HCT116 (cell line): ENCODE data around the gene CSRP1.

Experiments
- EZH2phosphoT487 ChIP-seq: fragments of 200-600 bp; IDR thresholded peaks from 2 replicates; pipeline ENCODE4 v1.6.1; 2018; ENCODE audit warnings: antibody characterized with exemption, borderline replicate concordance
- POLR2A ChIP-seq: IDR thresholded peaks from 2 replicates; pipeline ENCODE4 v1.7.0; 2011; ENCODE audit warnings: borderline replicate concordance; ENCODE audit not compliant: insufficient read depth, insufficient read length; ENCODE audit errors: extremely low read depth
- SRF ChIP-seq: IDR thresholded peaks from 2 replicates; pipeline ENCODE4 v1.6.1; 2012; ENCODE audit warnings: low read depth
- TF ChIP-seq, protein P1 (sequence below), 3 experiments: fragments of 200-600 bp in 1 of 3; sonication (generic) in 1 of 3; IDR thresholded peaks in 2 of 3; conservative IDR thresholded peaks in 1 of 3; 2 replicates each; pipeline ENCODE4 v1.5.1; 2012 to 2017; ENCODE audit warnings: low read depth in 2 of 3, low read length in 2 of 3, antibody characterized with exemption in 1 of 3, borderline replicate concordance in 1 of 3, control low read depth in 1 of 3, mild to moderate bottlenecking in 1 of 3, mixed read lengths in 1 of 3, mixed run types in 1 of 3, moderate library complexity in 1 of 3; ENCODE audit not compliant: insufficient read depth in 1 of 3
- TF ChIP-seq, protein P2 (sequence below): IDR thresholded peaks from 2 replicates; pipeline ENCODE4 v1.6.1; 2012
- TF ChIP-seq, protein P3 (sequence below): IDR thresholded peaks from 2 replicates; pipeline ENCODE4 v1.6.1; 2011; ENCODE audit warnings: mild to moderate bottlenecking, low read length, moderate library complexity; ENCODE audit not compliant: insufficient replicate concordance; ENCODE audit errors: extremely low read depth

DNA sequence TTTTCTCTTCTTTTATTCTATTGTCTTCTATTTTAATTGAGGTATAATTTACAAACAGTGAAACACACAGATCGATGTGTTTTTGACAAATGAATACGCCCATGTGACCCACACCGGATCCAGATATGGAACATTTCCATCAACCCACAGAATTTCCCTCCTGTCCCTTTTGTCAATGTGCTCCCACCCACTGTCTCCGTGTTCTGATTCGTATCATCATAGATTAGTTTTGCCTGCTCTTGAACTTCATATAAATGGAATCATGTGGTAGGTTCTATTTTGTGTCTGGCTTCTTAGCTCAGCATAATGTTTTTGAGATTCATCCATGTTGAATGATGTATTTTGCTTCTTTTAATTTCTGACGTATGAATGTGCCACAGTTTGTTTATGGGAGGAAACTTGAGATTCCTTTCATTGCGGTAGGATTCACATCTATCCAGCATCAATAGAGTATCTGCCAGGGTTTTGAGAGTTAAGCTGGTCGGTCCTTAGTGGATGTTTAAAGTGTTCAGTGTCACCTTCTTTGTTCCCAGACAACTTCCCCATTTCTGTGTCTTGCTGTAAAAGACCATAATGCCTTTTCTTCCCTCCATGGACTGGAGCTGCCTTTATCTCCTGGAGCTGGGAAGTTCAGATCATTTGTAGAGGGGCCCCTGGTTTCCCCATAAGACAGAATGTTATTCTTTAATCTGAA is 46.7 kb upstream of the CSRP1 start:
- TF ChIP-seq, protein P1, sequence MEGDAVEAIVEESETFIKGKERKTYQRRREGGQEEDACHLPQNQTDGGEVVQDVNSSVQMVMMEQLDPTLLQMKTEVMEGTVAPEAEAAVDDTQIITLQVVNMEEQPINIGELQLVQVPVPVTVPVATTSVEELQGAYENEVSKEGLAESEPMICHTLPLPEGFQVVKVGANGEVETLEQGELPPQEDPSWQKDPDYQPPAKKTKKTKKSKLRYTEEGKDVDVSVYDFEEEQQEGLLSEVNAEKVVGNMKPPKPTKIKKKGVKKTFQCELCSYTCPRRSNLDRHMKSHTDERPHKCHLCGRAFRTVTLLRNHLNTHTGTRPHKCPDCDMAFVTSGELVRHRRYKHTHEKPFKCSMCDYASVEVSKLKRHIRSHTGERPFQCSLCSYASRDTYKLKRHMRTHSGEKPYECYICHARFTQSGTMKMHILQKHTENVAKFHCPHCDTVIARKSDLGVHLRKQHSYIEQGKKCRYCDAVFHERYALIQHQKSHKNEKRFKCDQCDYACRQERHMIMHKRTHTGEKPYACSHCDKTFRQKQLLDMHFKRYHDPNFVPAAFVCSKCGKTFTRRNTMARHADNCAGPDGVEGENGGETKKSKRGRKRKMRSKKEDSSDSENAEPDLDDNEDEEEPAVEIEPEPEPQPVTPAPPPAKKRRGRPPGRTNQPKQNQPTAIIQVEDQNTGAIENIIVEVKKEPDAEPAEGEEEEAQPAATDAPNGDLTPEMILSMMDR (IDR thresholded peaks at IDR 0.05 in 2 of 3, conservative IDR thresholded peaks at IDR 0.05 in 1 of 3; ENCODE audit: borderline replicate concordance in 1 of 3, insufficient read depth in 1 of 3, low read depth in 2 of 3, low read length in 2 of 3), result no peak
- TF ChIP-seq SRF (no peak), EZH2phosphoT487 (no peak), POLR2A (no peak)
- TF ChIP-seq, protein P2, sequence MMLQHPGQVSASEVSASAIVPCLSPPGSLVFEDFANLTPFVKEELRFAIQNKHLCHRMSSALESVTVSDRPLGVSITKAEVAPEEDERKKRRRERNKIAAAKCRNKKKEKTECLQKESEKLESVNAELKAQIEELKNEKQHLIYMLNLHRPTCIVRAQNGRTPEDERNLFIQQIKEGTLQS, result no peak
- TF ChIP-seq, protein P3, sequence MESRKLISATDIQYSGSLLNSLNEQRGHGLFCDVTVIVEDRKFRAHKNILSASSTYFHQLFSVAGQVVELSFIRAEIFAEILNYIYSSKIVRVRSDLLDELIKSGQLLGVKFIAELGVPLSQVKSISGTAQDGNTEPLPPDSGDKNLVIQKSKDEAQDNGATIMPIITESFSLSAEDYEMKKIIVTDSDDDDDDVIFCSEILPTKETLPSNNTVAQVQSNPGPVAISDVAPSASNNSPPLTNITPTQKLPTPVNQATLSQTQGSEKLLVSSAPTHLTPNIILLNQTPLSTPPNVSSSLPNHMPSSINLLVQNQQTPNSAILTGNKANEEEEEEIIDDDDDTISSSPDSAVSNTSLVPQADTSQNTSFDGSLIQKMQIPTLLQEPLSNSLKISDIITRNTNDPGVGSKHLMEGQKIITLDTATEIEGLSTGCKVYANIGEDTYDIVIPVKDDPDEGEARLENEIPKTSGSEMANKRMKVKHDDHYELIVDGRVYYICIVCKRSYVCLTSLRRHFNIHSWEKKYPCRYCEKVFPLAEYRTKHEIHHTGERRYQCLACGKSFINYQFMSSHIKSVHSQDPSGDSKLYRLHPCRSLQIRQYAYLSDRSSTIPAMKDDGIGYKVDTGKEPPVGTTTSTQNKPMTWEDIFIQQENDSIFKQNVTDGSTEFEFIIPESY, result no peak
